Kidney (tissue), 14 donors: ENCODE measurements around the gene CD244. TPM values are rescaled to one million over a fixed set of nuclear protein-coding genes. Genes with fewer than 3 reads are reported as not detected.

Experiments
- DNase-seq, 5 donors: peaks; one replicate each; pipeline ENCODE4 v3.0.0-alpha.2; 2013 to 2020
- FAIRE-seq: peaks from 2 replicates; lab custom pipeline; 2012; peaks lifted over from hg19 to GRCh38; lab: Jason Lieb, UNC
- H3K27ac ChIP-seq, 2 donors: one replicate each; pipeline ENCODE4 v1.7.0; 2013; ENCODE audit warnings: low read depth in 2 of 2, low read length in 2 of 2, inconsistent platforms in 1 of 2
- H3K27me3 ChIP-seq: one replicate; pipeline ENCODE4 v1.7.1; 2013; ENCODE audit warnings: low read length, inconsistent platforms; ENCODE audit not compliant: control insufficient read depth, insufficient read depth
- H3K36me3 ChIP-seq, 3 donors: one replicate each; pipeline versions ENCODE4 v1.7.0 to v1.7.1; 2013; ENCODE audit warnings: low read length in 3 of 3, control low read depth in 1 of 3, inconsistent platforms in 1 of 3; ENCODE audit not compliant: insufficient read depth in 3 of 3, control insufficient read depth in 2 of 3
- H3K4me1 ChIP-seq, 3 donors: one replicate each; pipeline versions ENCODE4 v1.7.0 to v1.7.1; 2013; ENCODE audit warnings: low read length in 3 of 3, inconsistent platforms in 1 of 3, low read depth in 1 of 3; ENCODE audit not compliant: control insufficient read depth in 2 of 3, insufficient read depth in 2 of 3
- H3K4me3 ChIP-seq, 3 donors: one replicate each; pipeline versions ENCODE4 v1.7.0 to v1.8.1; 2013; ENCODE audit warnings: low read length in 3 of 3, control low read depth in 1 of 3, inconsistent platforms in 1 of 3
- H3K9ac ChIP-seq, 3 donors: one replicate each; pipeline versions ENCODE4 v1.7.0 to v1.7.1; 2013; ENCODE audit warnings: low read length in 3 of 3, control low read depth in 1 of 3, inconsistent platforms in 1 of 3
- H3K9me3 ChIP-seq, 3 donors: one replicate each; pipeline versions ENCODE4 v1.7.0 to v1.7.1; 2013; ENCODE audit warnings: low read length in 3 of 3, control low read depth in 1 of 3, inconsistent platforms in 1 of 3; ENCODE audit not compliant: control insufficient read depth in 2 of 3, insufficient read depth in 1 of 3
- CTCF ChIP-seq: IDR thresholded peaks from 3 replicates; pipeline ENCODE4 v1.5.1; 2012; ENCODE audit warnings: mild to moderate bottlenecking, moderate library complexity, borderline replicate concordance; ENCODE audit not compliant: insufficient read depth; ENCODE audit errors: extremely low read depth
- intact Hi-C: fragments of 100-400 bp; cut with DNase I; formaldehyde crosslinking; loops from one replicate; pipeline ENCODE4 v1.11.1; 2022
- polyA plus RNA-seq: library from polyadenylated mRNA; stranded (reverse); fragments of 350-450 nt; fragmentation: Illumina TruSeq; extraction: RNeasy Lipid Tissue Mini Kit (QIAGEN cat#74804); gene quantifications from one replicate; pipeline ENCODE4 v1.2.3, GENCODE V29; 2014; ENCODE audit warnings: low read depth, low replicate concordance; ENCODE audit not compliant: insufficient read depth
- total RNA-seq: library from RNA; stranded (reverse); fragmentation: NEBNext Ultra II Directional; extraction: Animal tissue kit (Norgen Biotek cat#: 25700); gene quantifications from one replicate; pipeline ENCODE4 v1.2.1, GENCODE V29; 2021
- donor health status: control.
- donor health status: control.
- donor health status: control.
- donor health status: control.
- donor health status: control.
- donor health status: DM: yes; HTN: yes; CAD: no.
- donor health status: Normal renal cell carcinoma (clear cell type).

CD244 gene
- total and polyA plus RNA-seq, 2 donors from 2014 or later, result 0.15 to 1.8 TPM

GRCh38 chr1:160859166-160859565 lies 3.5 kb downstream of the CD244 start:
- H3K27me3 ChIP-seq, result no peaks in the 10 kb centered on the region
- no peaks in the 10 kb centered on the region for H3K9me3 ChIP-seq
- no peak for TF ChIP-seq CTCF
- no peak overlapping the region for H3K27ac ChIP-seq
- no peak for DNase-seq
- no peaks in the 10 kb centered on the region for H3K4me1 ChIP-seq
- H3K36me3 ChIP-seq, result no peaks in the 10 kb centered on the region
- intact Hi-C loops, result no loop called here
- H3K4me3 ChIP-seq, result no peak overlapping the region
- FAIRE-seq, result no peak
- no peak overlapping the region for H3K9ac ChIP-seq

DNA sequence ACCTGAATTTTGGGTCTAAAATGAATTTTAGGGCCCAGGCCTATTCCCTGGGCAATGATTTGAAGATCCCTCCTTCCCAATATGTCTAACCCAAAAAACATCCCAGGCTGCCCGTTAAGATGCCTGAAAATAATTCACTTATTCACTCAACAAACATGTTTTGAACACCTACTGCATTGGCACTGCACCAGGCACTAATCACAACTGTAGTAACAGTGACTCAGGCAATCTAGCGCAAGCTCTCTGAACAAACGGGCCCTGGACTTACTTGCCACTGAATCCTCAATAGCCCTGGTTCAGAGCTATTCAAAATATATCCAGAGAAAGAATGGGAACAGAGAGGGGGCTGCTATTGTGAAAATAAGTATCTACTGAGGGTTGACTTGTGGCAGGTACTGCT lies 4.2 kb downstream of the CD244 start:
- Histone ChIP-seq H3K9ac (no peak overlapping the region), H3K36me3 (no peaks in the 10 kb centered on the region), H3K4me1 (no peaks in the 10 kb centered on the region), H3K9me3 (no peaks in the 10 kb centered on the region), H3K4me3 (no peak overlapping the region), H3K27me3 (no peaks in the 10 kb centered on the region), H3K27ac (no peak overlapping the region)
- FAIRE-seq (no peak), DNase-seq (no peak)
- intact Hi-C loops, result no loop called here
- TF ChIP-seq CTCF, result no peak

DNA sequence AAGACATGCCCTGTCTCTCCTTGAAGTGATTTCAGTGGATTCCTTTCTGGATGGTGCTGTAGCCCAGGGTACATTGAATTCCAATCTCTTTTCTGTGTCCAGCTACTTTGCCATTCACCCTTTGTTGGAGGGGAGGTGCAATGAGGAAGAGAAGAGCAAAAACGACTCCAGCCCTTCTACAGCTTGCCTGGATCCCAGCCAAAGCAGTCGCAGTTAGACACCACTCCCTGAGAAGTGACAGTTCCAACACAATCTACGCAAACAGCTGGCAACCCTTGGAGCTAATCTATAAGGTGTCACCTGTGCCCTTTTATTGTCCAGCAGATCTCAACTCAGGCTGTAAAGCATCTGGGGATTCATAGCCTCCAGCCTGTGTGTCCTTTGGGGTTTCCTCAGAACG lies 4.6 kb downstream of the CD244 start:
- FAIRE-seq (no peak), DNase-seq (no peak)
- Histone ChIP-seq H3K4me3 (no peak overlapping the region), H3K36me3 (no peaks in the 10 kb centered on the region), H3K9me3 (no peaks in the 10 kb centered on the region), H3K9ac (no peak overlapping the region), H3K27me3 (no peaks in the 10 kb centered on the region), H3K4me1 (no peaks in the 10 kb centered on the region), H3K27ac (no peak overlapping the region)
- intact Hi-C loops, result no loop called here
- no peak for TF ChIP-seq CTCF
